ENCODE measurements around the gene CCR8.

Gene CCR8, protein sequence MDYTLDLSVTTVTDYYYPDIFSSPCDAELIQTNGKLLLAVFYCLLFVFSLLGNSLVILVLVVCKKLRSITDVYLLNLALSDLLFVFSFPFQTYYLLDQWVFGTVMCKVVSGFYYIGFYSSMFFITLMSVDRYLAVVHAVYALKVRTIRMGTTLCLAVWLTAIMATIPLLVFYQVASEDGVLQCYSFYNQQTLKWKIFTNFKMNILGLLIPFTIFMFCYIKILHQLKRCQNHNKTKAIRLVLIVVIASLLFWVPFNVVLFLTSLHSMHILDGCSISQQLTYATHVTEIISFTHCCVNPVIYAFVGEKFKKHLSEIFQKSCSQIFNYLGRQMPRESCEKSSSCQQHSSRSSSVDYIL

DNA sequence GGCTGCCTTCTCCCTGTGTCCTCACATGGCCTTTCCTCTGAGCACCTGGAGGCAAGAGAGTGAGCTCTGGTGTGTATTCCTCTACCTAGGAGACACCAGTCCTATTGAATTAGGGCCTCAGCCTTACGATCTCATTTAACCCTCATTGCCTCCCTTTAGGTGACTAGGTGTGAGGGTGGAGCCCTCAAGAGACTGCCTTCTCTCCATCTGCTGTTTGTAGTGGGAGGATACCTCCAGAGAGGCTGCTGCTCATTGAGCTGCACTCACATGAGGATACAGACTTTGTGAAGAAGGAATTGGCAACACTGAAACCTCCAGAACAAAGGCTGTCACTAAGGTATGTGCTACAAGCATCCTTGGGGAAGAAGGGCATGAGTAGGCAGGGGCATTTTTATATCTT lies at the start of gene CCR8:
Gene CCR8, plus strand, starts transcription at position 217 of the 400 bp plus-strand sequence. CDS start 2,623 bp downstream, outside the sequence.
- H3K9ac ChIP-seq (ENCODE audit: low read depth, low read length) = no peak within 1 kb of the TSS
- H3K9me3 ChIP-seq (ENCODE audit: control insufficient read depth, insufficient read depth, low read length) = no peaks in the 10 kb centered on the region
- no peaks in the 10 kb centered on the region for H3K36me3 ChIP-seq (ENCODE audit: insufficient read depth, low read length)
- H3K4me1 ChIP-seq (ENCODE audit: insufficient read depth, low read length) = peaks cover 4% of the 10 kb centered on the region; the same call in 1 of the 2 replicates

DNA sequence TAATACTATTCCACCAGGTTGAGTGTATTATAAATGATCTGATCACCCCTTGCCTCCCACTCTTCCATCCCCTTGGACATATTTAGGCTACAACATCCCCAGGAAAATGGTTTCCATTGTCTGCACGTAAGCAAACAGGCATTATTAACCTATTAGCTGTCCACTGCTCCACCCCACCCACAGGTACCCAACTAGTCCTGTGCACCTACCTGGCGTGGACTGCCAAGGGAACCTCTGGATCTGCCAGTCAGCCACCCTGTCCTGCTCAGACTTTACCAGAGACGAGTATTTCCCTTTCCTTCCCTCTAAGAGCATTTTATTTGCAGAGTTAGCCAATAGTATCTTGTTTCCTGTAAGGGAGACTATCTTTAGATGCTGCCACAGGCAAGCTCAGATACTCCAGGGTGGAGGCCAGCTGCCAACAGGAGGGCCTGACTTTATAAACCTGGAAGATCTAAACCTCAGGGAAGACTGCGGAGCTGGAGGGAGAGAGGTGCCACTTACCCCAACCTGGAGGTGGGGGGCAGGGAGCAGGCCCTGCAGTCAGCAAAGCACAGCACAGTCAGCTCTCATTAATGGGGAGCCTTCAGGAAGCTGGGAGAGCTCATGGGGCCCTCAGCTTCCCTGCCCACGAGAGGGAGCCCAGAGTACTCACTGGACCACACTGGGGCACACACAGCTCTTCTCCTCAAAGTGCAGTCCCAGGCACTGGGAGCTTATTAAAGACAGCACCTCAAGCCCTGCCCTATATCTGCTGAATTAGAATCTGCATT lies 49.6 kb upstream of the CCR8 start, which contains the start of gene CX3CR1:
Gene CX3CR1, minus strand, starts transcription at position 292 of the 773 bp plus-strand sequence. CDS start 13,527 bp downstream, outside the sequence.
- Histone ChIP-seq H3K4me1 (ENCODE audit: insufficient read depth, low read length) (no peaks in the 10 kb centered on the region), H3K9ac (ENCODE audit: low read depth, low read length) (no peak within 1 kb of the TSS), H3K36me3 (ENCODE audit: insufficient read depth, low read length) (no peaks in the 10 kb centered on the region), H3K9me3 (ENCODE audit: control insufficient read depth, insufficient read depth, low read length) (no peaks in the 10 kb centered on the region)

GRCh38 chr3:39280571-39280970 lies 48.9 kb upstream of the CCR8 start:
- no peaks in the 10 kb centered on the region for H3K36me3 ChIP-seq (ENCODE audit: insufficient read depth, low read length)
- H3K4me1 ChIP-seq (ENCODE audit: insufficient read depth, low read length) = no peaks in the 10 kb centered on the region
- no peak overlapping the region for H3K9ac ChIP-seq (ENCODE audit: low read depth, low read length)
- H3K9me3 ChIP-seq (ENCODE audit: control insufficient read depth, insufficient read depth, low read length) = no peaks in the 10 kb centered on the region

- H3K9me3 ChIP-seq (ENCODE audit: control insufficient read depth, insufficient read depth, low read length) = no peaks in the 10 kb centered on the region
- no peak overlapping the region for H3K9ac ChIP-seq (ENCODE audit: low read depth, low read length)
- no peaks in the 10 kb centered on the region for H3K4me1 ChIP-seq (ENCODE audit: insufficient read depth, low read length)
- no peaks in the 10 kb centered on the region for H3K36me3 ChIP-seq (ENCODE audit: insufficient read depth, low read length)
Observed at GRCh38 chr3:39281533-39281932, 48.0 kb upstream of the CCR8 start.

GRCh38 chr3:39282057-39282456 lies 47.5 kb upstream of the CCR8 start:
- no peaks in the 10 kb centered on the region for H3K36me3 ChIP-seq (ENCODE audit: insufficient read depth, low read length)
- H3K9ac ChIP-seq (ENCODE audit: low read depth, low read length) = no peak overlapping the region
- H3K9me3 ChIP-seq (ENCODE audit: control insufficient read depth, insufficient read depth, low read length) = no peaks in the 10 kb centered on the region
- H3K4me1 ChIP-seq (ENCODE audit: insufficient read depth, low read length) = no peaks in the 10 kb centered on the region

DNA sequence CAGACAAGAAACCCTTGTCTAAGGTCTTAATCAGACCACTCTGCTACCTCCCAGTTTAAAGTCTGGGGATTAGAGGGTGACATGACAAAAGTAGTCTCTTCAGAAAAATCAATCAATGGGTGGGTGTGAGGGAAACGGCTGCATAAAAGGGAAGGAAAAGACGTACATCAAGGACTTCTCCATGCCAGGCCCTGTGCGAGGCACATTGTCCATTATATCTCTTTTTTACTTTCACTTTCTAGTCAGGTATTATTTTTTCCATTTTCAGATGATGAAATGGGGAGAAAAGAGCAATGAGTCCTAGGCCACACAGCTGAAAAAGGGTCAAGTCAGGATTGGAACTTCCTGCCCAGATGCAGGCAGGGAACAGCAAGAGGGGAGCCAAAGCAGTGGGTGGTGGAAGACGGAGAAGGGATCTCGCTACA lies 45.0 kb upstream of the CCR8 start:
- H3K9ac ChIP-seq (ENCODE audit: low read depth, low read length) = no peak overlapping the region
- no peaks in the 10 kb centered on the region for H3K9me3 ChIP-seq (ENCODE audit: control insufficient read depth, insufficient read depth, low read length)
- no peaks in the 10 kb centered on the region; the same call in 1 of the 2 replicates for H3K4me1 ChIP-seq (ENCODE audit: insufficient read depth, low read length)
- no peaks in the 10 kb centered on the region for H3K36me3 ChIP-seq (ENCODE audit: insufficient read depth, low read length)

DNA sequence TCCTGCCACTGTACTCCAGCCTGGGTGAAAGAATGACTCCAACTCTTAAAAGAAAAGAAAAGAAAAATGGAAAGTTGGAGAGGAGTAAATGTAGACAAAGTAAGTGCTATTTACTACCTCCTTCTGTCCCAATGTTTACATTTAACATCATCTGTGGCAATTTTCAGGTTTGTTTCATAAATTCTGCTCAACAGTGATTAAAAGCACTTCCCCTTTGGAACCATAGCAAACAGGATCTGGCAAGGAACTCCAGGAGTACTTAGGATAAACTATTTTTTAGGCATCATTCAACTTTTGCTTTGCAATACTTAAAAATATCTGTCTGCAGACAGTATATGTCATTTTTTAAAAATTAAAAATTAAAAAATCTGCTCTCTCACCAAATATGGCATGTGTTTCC lies 44.2 kb upstream of the CCR8 start:
- Histone ChIP-seq H3K9me3 (ENCODE audit: control insufficient read depth, insufficient read depth, low read length) (no peaks in the 10 kb centered on the region), H3K4me1 (ENCODE audit: insufficient read depth, low read length) (peaks cover 2% of the 10 kb centered on the region; the same call in 1 of the 2 replicates), H3K9ac (ENCODE audit: low read depth, low read length) (no peak overlapping the region), H3K36me3 (ENCODE audit: insufficient read depth, low read length) (no peaks in the 10 kb centered on the region)

- Histone ChIP-seq H3K9me3 (ENCODE audit: control insufficient read depth, insufficient read depth, low read length) (no peaks in the 10 kb centered on the region), H3K36me3 (ENCODE audit: insufficient read depth, low read length) (no peaks in the 10 kb centered on the region), H3K9ac (ENCODE audit: low read depth, low read length) (no peak overlapping the region), H3K4me1 (ENCODE audit: insufficient read depth, low read length) (peaks cover 3% of the 10 kb centered on the region; the same call in 1 of the 2 replicates)
Observed at GRCh38 chr3:39286771-39287170, 42.7 kb upstream of the CCR8 start.

DNA sequence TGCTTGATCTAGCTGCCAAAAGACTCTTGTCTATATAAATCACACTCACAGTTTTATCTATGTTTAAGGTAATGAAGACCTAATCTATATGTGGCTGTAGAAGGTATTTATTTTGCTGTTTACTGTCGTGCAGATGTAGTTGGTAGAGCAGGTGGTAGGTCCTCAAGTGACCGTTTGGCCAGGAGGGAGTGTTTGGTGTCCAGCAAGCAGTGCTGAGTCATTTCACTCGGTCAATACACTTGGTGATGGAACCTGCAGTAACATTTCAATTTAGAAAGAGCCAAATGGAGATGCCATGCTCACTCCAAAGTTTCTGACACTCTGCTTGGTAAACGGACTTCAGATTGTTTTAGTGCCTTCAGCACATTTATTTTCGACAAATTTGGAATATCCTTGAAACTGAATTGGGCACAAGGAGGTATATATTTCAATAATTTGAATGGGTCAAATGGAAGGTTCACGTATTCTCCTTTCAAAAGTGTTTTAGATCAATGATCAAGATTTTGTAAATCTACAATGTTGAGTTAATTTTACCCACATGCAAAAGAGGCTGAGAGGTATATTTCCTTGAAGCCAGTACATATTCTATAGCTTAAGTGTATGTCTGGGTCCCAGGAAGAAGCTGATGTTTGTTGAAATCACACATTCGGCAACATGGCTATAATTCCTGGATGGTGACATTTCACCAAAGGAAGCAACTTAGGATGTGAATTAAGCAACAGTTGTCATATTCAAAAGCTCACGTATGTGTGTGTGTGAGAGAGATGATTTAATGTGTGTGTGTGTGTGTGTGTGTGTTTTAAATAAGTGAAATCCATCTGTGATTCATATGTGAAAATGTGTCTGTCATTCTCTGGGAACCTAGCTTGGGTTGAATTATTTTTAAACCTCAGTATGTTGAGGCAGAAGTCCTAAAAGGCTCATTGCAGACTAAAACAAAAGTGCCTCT lies 42.0 kb upstream of the CCR8 start:
- no peaks in the 10 kb centered on the region for H3K36me3 ChIP-seq (ENCODE audit: insufficient read depth, low read length)
- peaks cover 3% of the 10 kb centered on the region; the same call in 1 of the 2 replicates for H3K4me1 ChIP-seq (ENCODE audit: insufficient read depth, low read length)
- no peaks in the 10 kb centered on the region for H3K9me3 ChIP-seq (ENCODE audit: control insufficient read depth, insufficient read depth, low read length)
- H3K9ac ChIP-seq (ENCODE audit: low read depth, low read length) = no peak overlapping the region

- Histone ChIP-seq H3K4me1 (ENCODE audit: insufficient read depth, low read length) (peaks cover 3% of the 10 kb centered on the region; the same call in 1 of the 2 replicates), H3K36me3 (ENCODE audit: insufficient read depth, low read length) (no peaks in the 10 kb centered on the region), H3K9ac (ENCODE audit: low read depth, low read length) (no peak overlapping the region), H3K9me3 (ENCODE audit: control insufficient read depth, insufficient read depth, low read length) (no peaks in the 10 kb centered on the region)
Observed at GRCh38 chr3:39288300-39288808, 41.2 kb upstream of the CCR8 start.

DNA sequence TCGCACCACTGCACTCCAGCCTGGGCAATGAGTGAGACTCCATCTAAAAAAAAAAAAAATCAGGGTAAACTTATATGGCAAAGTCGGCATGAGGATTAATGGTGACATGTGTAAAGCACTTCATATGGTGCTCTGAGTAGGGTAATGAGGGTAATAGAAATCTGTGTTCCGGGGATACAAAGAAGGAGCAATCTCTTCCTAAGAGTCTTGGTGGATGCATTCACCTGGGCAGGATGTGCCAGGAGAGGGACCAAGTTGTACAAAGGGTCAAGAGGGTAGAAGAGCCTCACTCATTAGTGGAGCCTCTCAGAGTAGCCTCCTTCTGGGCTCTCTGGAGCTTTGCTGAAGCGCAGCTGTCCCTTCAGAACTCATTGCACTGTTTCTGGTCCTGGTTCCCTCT lies 40.4 kb upstream of the CCR8 start:
- Histone ChIP-seq H3K4me1 (ENCODE audit: insufficient read depth, low read length) (peaks cover 3% of the 10 kb centered on the region; the same call in 1 of the 2 replicates), H3K36me3 (ENCODE audit: insufficient read depth, low read length) (no peaks in the 10 kb centered on the region), H3K9ac (ENCODE audit: low read depth, low read length) (no peak overlapping the region), H3K9me3 (ENCODE audit: control insufficient read depth, insufficient read depth, low read length) (no peaks in the 10 kb centered on the region)

DNA sequence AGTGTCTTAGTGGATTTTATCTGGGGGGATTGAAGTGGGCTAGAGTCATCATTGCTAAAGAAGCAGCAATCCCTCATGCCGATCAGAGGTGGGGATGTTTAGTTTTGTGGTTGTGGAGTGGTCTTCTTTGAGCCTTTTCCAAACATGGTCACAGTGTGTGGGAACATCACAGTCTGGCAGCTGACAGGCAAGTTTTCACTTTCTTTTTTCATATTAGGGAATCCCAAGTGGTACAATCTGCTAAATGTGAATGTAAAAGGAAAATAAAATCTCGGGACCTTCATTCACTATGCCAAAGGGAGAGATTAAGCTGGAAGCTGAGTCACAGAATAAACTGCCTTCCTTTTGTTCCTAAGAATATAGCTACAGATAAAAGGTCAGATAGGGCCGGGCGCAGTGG lies 39.3 kb upstream of the CCR8 start:
- no peak overlapping the region for H3K9ac ChIP-seq (ENCODE audit: low read depth, low read length)
- H3K36me3 ChIP-seq (ENCODE audit: insufficient read depth, low read length) = no peaks in the 10 kb centered on the region
- H3K4me1 ChIP-seq (ENCODE audit: insufficient read depth, low read length) = peaks cover 3% of the 10 kb centered on the region; the same call in 1 of the 2 replicates
- no peaks in the 10 kb centered on the region for H3K9me3 ChIP-seq (ENCODE audit: control insufficient read depth, insufficient read depth, low read length)

GRCh38 chr3:39291903-39292329 lies 37.6 kb upstream of the CCR8 start:
- H3K36me3 ChIP-seq (ENCODE audit: insufficient read depth, low read length) = no peaks in the 10 kb centered on the region
- H3K9me3 ChIP-seq (ENCODE audit: control insufficient read depth, insufficient read depth, low read length) = no peaks in the 10 kb centered on the region
- peaks cover 3% of the 10 kb centered on the region; the same call in 1 of the 2 replicates for H3K4me1 ChIP-seq (ENCODE audit: insufficient read depth, low read length)
- no peak overlapping the region for H3K9ac ChIP-seq (ENCODE audit: low read depth, low read length)

Measured in ES-I3 (cell line).